GM12872 (cell line): ENCODE data around the gene PTPRM.

Experiments used
- TF ChIP-seq, protein P1 (sequence below): IDR thresholded peaks from 3 replicates; pipeline ENCODE4 v1.5.1; 2011; ENCODE audit warnings: low read depth, mild to moderate bottlenecking, low read length, moderate library complexity; ENCODE audit not compliant: insufficient read depth

The PTPRM gene

DNA sequence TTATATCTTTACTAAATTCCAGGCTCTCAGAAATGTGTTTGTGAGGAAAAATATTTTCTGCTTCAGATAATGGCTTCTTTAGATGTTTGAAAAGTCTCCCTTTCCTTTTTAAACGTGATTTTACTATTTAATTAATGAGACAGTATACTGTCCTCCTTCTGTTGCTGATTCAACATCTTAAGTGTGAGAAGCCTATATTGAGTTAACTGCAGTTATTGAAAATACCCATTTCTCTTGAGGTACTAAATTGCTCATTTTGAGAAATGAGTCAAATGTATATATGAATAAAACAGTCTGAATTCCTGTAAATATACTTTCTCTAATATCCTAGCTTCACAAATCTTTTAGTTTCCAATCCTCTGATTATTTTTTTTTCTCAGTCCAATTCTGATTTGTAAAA lies 470.2 kb downstream of the PTPRM start:
- TF ChIP-seq, protein P1, sequence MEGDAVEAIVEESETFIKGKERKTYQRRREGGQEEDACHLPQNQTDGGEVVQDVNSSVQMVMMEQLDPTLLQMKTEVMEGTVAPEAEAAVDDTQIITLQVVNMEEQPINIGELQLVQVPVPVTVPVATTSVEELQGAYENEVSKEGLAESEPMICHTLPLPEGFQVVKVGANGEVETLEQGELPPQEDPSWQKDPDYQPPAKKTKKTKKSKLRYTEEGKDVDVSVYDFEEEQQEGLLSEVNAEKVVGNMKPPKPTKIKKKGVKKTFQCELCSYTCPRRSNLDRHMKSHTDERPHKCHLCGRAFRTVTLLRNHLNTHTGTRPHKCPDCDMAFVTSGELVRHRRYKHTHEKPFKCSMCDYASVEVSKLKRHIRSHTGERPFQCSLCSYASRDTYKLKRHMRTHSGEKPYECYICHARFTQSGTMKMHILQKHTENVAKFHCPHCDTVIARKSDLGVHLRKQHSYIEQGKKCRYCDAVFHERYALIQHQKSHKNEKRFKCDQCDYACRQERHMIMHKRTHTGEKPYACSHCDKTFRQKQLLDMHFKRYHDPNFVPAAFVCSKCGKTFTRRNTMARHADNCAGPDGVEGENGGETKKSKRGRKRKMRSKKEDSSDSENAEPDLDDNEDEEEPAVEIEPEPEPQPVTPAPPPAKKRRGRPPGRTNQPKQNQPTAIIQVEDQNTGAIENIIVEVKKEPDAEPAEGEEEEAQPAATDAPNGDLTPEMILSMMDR, result no peak

DNA sequence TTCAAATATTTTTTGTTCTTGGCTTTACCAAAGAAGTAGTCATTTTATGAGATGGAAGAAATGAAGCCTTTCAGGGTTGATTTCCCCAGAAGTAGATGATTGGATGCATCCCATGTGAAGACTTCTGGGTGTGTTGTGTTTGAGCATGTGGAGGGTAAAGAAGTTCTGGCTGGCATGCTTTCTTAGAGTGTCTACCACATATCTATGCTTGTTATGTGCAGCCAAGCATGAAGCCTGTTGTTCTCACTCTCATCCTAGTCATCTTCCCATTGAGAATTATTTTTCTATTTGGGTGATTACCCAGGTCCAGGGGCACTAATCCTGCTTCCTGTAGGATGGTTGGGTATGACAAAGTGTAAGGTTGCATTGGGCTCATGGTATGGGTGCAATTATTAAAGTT lies 472.9 kb downstream of the PTPRM start:
- TF ChIP-seq, protein P1, result no peak

DNA sequence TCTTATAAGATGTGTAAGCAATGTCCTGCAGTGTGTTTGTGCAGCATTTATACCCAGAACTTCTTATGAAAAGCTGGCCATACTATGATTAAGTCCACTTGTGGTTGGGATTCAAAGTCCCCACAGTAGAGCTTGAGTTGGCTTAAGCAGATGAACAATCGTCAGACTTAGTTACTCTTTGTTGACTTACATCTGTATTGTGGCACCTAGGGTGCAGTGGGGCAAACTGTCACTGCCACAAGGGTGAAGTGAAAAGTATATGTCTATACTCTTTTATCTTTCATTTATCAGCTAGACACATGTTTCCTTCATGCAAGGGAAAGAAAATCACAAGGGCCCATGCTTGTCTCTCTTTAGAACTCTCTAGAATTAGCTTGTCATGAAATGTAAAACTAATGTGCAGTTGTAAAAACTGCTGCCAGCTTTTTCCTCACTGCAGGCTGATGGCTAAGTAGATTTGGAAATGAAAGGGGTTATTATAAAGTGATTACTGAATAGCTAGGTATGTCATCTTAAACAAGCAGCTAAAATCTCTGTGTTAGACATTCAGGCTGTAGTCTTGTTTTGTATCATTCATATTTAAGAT lies 474.5 kb downstream of the PTPRM start:
- TF ChIP-seq, protein P1, result no peak

DNA sequence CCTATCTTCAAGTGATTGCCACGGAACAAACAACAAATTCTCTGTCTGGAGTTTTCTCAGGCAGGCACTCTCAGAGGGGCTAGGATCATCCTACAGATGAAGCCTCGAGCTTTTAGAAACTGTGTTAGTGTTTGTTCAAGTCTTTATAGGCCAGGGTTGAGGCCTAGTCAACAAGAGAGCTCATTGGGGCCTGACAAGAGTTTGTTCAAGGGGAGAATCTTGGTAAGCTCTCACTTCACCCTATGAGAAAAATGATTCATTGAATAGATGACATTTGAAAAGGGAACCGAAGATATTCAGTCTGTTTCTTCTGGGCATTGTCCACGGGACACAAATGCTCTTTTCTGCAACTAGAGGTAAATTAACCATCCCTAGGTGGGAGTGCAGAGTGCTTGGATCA lies 476.9 kb downstream of the PTPRM start:
- TF ChIP-seq, protein P1, result no peak

DNA sequence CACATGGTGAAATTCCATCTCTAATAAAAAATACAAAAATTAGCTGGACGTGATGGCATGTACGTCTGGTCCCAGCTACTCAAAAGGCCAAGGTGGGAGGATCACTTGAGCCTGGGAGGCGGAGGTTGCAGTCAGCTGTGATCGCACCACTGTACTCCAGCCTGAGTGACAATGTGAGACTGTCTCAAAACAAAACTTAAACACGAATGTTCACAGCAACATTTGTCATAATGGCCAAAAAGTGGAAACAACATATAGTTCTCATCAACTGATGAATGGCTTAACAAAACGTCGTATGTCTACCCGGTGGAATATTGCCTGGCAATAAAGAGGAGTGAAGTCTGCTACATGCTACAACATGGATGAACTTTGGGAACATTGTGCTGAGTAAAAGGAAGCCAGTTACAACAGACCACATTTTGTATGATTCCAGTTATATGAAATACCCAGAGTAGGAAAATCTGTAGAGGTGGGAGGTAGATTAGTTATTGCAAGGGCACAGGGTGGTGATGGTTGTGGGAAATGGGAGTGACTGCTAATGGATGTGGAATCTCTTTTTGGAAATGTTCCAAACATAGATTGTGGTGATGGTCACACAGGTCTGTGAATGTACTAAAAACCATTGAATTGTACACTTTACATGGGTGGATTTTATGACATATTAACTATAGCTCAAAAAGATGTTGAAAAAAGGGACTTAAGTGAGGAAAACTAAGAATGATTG lies 478.2 kb downstream of the PTPRM start:
- TF ChIP-seq, protein P1, result no peak

DNA sequence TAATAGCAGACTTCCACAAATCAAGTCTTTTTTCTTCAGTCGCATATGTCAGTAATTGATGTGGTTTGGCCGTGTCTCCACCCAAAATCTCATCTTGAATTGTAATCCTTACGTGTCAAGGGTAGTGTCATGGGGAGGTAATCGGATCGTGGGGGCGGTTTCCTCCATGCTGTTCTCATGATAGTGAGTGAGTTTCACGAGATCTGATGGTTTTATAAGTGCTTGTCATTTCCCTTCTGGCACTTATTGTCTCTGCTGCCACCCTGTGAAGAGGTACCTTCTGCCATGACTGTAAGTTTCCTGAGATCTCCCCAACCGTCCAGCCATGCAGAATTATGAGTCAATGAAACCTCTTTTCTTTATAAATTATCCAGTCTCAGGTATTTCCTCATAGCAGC lies 478.8 kb downstream of the PTPRM start:
- TF ChIP-seq, protein P1, result no peak

DNA sequence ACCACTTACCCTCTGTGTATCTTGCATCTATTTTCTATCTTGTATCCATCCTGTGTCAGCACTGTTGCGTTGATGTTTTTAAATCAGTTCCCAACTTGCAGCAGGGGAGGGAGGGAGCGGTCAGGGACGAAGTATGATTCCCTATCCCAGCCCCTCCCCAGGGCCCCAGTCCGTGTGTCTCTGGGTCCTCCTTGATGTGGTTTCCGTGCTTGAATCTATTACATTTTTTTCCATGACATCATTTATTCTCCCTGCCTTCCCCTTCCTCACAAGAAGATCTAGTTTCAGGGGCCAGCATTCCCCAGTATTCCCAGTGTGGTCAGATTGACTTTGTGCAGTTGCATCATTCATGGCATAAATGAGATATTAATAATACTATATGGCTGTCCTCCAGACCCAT lies 479.3 kb downstream of the PTPRM start:
- TF ChIP-seq, protein P1, result no peak
